ENCODE measurements around the gene ATP9B.

The ATP9B gene, protein sequence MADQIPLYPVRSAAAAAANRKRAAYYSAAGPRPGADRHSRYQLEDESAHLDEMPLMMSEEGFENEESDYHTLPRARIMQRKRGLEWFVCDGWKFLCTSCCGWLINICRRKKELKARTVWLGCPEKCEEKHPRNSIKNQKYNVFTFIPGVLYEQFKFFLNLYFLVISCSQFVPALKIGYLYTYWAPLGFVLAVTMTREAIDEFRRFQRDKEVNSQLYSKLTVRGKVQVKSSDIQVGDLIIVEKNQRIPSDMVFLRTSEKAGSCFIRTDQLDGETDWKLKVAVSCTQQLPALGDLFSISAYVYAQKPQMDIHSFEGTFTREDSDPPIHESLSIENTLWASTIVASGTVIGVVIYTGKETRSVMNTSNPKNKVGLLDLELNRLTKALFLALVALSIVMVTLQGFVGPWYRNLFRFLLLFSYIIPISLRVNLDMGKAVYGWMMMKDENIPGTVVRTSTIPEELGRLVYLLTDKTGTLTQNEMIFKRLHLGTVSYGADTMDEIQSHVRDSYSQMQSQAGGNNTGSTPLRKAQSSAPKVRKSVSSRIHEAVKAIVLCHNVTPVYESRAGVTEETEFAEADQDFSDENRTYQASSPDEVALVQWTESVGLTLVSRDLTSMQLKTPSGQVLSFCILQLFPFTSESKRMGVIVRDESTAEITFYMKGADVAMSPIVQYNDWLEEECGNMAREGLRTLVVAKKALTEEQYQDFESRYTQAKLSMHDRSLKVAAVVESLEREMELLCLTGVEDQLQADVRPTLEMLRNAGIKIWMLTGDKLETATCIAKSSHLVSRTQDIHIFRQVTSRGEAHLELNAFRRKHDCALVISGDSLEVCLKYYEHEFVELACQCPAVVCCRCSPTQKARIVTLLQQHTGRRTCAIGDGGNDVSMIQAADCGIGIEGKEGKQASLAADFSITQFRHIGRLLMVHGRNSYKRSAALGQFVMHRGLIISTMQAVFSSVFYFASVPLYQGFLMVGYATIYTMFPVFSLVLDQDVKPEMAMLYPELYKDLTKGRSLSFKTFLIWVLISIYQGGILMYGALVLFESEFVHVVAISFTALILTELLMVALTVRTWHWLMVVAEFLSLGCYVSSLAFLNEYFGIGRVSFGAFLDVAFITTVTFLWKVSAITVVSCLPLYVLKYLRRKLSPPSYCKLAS

DNA sequence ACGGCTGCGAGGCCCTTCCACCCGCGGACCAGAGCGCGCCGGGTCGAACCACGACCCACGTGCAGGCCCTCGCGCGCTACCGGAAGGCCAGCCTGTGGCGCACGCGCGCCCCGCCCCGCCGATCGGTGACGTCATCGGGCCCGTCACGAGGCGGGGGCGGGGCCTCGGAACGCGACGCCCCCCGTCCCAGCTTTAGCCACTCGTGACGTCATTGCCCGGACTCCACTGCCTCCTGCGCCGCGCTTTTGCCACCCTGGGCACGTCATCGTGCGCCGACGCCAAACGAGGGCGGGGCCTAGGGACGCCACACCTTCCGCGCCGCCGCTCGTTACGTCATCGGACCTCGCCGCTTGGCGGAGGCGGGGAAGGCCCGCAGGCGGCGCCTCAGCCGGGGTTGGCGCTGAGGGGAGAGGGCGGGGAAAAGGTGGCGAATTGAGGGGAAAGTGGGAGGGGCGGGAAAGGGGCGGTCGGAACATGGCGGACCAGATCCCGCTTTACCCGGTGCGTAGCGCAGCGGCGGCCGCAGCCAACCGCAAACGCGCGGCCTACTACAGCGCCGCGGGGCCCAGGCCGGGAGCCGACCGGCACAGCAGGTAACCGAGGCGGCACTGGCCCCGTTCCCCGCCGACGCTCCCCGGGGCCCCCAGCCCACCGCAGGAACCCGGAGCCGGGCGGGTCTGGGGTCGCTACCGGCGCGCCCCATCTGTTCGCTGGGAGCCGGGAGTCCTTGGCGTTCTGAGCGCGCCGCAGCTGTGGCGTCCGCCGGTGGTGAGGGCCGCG, at the start of gene ATP9B:
TSS of gene ATP9B (plus strand) at position 458 of the 780 bp plus-strand sequence. CDS start at position 475, 17 bp downstream.
- DNase-seq, result peak; percentile 99

DNA sequence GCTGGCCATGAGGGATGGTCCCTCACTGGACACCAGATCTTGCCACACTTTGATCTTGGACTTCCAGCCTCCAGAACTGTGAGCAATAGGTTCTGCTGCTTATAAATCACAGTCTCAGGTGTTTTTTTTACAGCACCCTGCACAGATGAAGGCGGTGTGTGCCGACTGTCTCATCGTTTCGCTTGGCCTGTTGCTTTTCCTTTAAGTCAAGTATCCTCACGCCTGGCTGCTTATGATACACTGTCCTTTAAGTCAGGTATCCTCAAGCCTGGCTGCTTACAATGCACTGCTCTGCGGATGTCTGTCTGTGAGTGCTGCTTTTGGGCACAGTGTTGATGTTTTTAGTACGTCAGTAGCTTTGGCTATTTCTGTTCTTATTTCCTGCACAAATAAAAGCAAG, 49.3 kb upstream of the ATP9B start:
- DNase-seq, result no peak

DNA sequence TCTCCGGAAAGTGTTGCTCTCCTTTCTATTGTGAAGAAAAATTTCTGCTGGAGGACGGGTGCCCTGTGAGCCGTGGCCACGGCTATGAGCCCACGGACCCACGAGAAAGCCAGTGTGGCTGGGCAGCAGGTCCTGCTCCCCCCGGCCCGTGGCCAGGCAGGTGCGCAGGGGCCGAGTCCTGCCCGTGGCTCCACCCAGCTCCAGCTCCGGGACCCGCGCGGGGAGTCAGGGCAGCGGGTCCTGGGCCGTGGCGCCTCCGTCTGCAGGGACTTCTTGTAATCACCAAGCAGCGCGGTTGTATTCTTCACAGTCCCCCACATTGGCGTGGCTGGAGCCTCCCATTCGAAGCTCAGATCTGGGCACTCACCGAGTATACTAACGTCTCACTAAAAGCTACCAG, 46.6 kb upstream of the ATP9B start:
- no peak for DNase-seq

DNA sequence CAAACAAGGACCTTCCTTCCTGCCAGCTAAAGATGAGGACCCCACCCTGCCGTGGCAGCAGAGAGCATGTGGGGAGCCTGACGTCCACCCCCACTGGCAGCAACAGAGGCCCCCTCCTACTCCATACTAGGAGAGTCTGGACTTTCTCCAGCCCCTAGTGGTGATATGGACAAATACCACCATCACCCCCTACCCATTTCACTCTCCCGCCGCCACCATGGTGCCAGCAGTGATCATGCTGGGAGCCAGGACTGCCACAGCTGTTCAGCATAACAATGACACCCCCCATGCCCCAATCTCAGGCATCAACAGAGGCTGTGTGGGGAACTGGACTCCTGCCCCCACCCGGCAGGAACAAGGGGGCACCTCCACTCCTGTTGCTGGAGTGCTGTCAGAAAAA, 42.7 kb upstream of the ATP9B start:
- DNase-seq, result no peak

DNA sequence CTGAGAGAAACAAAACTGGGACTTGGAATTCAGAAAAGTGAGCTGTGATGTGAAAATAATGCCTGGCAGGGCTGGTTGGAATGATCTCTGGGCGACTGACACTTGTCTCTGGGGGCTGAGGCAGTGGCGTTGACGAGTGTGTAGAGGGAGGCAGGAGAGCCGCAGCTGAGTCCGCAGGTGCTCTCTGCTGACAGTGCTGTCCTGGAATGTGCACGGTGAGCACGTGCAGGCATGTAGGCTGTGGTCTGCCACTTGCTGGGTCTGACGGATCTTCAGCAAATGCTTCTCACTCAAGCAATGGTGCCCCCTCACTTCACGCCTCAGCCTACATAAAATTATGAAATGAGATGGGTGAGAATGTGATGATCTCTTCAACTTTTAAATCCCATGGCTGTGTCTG, 38.5 kb upstream of the ATP9B start:
- no peak for DNase-seq

DNA sequence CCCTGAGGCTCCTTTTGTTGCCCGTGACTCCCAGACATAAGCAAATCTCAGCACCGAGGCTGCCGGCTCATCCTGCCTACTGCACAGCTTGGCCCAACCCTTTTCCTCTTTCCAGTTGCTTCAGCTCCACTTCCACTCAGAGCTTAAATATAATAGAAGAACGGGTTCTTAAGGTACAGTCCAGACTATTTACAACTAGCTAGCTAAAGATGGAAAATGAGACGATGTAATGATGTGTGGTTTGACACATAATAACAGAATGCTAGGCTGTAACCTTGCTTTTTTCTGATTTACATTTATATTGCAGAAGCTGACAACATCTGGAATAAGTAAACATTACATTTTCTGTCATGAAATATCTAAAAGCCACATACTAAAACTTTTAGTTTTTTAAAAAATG, 26.9 kb upstream of the ATP9B start:
- no peak for DNase-seq

DNA sequence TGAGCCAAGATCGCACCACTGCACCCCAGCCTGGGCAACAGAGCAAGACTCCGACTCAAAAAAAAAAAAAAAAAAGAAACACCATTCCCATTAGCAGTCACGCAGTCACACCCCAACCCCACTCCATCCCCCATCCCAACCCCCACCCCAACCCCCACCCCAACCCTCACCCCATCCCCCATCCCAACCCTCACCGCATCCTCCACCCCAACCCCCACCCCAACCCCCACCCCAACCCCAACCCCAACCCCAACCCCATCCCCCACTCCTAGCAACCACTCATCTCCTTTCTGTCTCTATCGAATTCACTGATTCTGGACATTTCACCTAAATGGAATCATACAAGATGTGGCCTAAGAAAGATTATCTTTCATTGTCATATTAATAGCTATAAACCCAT, 25.9 kb upstream of the ATP9B start:
- DNase-seq, result no peak

DNA sequence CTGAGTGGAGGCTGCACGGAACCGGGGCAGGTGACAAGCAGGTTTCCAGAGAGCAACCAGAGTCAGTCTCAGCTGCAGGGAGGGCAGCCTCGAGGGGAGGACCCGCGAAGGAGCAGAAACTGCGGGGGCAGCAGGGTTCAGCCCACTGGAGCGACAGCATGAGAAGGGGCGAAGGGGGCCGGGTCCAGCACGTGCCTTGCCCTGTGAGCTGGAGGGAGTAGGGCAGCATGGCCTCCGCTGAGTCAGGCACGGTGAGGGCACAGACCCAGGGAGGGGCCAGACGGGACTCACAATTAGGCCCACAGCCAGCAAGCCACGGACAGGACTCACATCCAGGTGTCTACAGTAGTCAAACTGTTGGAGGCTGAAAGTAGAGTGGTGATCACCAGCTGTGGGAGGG, 22.7 kb upstream of the ATP9B start:
- no peak for DNase-seq

DNA sequence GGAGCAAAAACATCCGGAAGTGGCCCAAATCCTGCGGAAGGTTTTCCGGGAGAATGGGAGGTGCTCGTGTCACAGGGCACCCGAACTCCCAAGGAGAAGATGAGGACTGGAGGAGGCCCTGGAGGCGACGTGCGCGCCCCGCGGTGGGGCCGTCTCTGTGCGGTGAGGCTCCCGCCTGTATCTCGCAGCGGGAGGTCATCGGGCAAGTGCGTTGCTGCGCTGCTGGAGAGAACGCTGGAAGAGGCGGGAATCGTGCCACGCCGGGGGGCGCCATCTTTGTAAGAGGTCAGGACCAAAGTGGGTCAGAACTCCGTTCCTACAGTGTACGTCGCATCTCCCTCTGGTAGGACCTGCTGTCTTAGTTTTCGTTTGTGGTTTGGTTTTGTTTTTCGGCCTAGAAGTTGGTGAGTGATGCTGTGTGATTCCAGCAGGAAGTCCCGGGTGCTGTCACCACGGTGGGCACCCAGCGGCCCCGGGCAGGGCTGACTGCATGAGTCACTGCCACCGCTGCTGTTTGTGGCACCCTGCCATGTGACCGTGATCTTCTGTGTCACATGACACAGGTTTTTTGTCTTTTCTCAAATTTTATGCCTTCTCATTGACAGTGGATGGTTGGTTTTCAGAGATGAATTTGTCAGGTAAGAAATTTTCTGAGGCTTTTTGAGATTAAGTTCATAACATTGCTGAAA, 21.5 kb upstream of the ATP9B start:
- peak; percentile 14 for DNase-seq

DNA sequence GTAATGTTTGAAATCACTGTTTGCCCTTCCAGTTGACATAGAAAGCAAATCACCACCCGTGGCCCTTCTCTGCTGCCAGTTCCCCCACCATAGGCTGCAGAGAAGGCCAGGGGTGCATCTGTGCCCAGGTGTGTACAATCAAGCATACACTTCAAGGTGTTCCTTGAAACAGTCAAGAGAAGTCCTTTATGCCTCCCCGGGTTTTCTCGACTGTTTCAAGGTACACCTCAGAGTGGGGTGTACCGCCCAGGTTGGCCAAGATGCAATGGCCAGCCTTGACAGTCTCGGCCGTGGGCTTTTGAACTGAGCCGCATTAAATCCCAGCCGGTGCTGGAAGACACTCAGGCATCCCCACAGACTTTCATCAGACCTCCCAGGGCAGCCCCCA, 21.0 kb upstream of the ATP9B start:
- no peak for DNase-seq

DNA sequence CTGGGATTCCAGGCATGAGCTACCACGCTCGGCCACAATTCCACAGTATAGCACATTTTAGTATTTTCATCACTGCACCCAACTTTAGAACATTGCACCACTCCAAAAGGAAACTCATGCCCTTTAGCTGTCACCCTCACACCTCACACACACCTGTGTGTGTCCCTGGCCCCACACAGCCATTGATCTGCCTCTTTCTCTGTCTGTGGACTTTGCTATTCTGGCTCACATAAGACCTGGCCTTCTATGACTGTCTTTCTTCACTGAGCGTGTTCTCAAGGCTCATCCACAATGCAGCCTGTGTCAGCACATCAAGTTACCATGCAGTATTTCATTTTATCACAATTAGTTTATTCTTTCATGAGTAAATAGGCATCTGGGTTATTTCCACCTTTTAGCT, 19.7 kb upstream of the ATP9B start:
- no peak for DNase-seq

DNA sequence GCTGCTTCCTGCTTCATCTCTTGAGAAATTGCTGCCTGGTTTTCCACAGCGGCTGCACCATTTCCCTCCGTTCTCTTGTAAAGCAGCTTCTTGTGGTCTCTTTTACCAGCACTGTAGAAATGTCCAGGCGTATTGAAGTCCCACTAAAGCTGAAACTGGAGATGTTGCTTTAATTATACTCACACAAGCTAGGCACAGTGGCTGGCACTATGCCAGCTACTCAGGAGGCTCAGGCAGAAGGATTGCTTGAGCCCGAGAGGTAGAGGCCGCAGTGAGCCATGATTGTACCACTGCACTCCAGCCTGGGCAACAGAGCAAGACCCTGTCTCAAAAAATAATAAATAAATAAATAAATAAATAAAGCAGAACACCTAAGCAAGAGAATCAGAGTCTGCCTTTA, 19.2 kb upstream of the ATP9B start:
- DNase-seq, result no peak

DNA sequence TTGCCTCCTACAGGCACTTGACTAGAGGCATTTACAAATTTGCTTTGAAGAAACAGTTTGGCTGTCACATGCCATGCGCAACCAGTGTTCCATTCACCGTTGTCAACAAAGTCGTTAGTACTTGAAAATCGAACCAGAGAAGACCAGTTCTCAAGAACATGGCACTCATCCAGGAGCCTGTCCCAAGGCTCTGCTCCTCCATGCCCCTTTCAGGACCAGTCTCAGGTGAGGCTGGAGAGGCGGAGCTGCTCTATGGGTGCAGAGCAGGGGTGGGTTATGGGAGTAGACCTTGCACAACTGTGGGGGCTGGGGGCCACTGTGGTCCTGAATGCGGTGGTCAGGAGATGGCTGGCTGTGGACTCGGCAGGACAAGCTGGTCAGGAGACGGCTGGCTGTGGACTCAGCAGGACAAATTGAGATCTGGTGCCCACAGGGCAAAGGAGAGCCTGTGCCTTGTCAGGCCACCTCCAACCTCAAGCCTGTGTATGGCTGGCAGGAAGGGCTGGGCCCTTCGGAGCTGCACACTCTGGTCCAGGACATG, 12.3 kb upstream of the ATP9B start:
- no peak for DNase-seq

DNA sequence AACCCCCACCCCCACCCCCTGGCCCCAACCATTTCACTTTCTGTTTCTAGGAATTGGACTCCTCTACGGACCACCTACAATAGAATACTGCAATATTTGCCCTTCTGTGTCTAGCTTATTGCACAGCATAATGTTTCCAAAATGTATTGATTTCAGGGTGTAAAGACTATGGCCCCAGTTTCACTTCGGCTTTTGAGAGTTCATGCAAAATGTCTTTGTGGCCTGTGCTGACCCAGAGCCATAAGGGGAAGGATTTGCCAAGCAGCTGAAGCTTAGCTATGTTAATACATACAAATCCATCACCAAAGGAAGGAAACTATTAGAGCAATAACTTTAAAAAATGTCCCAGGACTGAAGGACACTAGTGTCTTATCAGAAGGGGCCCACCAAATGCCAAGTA, 11.2 kb upstream of the ATP9B start:
- no peak for DNase-seq

DNA sequence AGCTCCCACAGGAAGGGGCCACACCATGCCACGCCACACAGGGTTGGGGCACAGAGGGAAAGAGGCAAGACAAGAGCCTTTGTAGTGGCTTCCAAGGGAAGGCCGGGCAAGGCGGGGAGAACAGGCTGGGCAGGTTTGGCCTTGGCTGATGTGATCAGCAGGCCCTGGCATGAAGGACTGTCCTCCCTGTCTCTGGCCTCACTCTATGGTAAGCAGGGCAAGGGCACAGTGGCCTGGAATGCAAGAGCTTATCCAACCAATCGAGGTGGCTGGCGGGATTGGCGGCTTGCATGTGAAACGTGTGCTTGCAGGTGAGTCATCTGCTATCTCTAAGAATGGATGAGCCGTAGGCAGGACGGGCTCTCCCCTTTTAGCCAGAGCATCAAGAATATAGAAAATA, 6.4 kb upstream of the ATP9B start:
- no peak for DNase-seq

DNA sequence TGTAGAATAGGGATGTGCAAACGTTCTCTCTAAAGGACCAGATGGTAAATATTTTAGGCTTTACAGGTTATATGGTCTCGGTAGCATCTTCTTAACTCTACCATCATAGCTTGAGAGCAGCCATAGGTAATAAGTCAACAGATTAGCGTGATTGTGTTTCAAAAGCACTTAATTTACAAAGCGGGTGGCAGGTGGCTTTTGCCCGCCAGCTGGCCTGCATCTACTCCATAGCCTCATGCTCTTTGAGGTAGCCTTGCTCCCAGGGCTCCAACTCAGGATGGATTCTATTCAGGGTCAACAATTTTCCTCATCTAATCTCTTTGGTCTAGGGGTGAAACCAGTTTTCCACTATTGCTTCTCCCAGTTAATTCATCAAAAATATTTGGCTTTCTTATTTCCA, 5.0 kb upstream of the ATP9B start:
- DNase-seq, result no peak

DNA sequence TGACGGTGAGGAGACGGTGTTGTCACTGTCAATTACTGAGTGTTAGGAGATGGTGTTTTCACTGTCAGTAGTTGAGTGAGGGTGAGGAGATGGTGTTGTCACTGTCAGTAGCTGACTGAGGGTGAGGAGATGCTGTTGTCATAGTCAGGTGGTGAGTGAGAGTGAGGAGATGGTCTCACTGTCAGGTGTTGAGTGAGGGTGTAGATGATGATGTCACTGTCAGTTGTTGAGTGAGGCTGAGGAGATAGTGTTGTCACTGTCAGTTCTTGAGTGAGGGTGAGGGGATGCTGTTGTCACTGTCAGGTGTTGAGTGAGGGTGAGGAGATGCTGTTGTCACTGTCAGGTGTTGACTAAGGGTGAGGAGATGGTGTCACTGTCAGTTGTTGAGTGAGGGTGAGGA, 3.4 kb upstream of the ATP9B start:
- no peak for DNase-seq

DNA sequence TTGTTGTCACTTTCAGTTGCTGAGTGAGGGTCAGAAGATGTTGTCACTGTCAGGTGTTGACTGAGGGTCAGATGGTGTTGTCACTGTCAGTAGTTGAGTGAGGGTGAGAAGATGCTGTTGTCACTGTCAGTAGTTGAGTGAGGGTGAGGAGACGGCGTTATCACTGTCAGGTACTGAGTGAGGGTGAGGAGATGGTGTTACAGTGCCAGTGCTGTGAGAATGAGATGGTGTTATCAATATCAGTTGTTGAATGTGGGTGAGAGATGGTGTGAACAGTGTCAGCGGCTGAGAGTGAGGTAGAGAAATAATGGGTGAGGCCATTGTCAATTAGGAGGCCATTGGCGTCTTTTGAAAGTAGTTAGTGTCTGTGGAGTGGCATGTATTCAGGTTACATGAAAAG, 1.6 kb upstream of the ATP9B start:
- no peak for DNase-seq

DNA sequence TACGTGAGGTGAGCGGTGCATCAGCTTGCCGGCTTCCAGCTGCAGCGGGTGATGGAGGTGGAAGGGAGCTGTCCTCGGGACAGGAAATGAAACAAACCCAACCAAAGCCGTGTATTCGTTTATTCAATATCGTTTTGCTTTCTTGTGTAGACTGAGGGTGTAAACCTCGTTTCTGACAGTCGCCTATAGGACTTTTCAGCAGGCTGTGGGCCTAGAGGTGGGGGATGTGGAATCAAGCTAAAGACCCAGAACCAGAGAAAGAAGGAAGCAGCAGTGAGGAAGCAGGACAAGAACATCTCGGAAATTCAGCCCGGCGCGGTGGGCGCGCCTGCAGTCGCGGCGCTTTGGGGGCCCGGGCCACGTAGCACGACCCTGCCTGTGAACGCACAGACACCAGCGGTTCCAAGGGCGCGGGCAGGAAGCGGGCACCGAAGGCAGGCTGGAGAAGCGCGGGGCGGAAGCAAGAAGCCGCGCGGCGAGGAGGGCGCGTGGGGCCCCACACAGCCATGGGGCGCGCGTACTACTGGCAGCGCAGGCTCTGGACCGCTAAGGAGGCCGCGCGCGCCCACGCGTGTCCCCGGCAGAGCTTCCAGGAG, 755 bp upstream of the ATP9B start:
- DNase-seq, result peak; percentile 26

DNA sequence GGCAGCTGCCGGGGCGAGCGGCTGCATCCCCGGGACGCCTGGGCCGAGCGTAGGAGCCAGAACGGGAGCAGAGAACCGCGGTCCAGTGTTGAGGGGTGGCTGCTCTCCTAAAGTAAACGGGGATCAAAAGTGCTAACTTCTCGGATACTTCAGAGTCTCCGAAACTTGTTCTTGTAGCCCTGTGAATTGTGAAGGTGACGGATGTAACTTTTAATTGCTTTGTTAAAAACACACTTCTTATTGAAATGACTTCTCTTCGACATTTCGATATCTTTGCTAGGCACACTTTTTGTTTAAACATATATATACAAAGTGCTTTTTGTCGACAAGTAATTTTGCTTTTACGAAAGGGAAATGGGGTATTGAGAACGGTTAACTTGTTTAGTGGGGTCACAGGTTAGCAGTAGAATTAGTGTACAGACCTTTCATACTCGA, 540 bp downstream of the ATP9B start:
- DNase-seq, result no peak

DNA sequence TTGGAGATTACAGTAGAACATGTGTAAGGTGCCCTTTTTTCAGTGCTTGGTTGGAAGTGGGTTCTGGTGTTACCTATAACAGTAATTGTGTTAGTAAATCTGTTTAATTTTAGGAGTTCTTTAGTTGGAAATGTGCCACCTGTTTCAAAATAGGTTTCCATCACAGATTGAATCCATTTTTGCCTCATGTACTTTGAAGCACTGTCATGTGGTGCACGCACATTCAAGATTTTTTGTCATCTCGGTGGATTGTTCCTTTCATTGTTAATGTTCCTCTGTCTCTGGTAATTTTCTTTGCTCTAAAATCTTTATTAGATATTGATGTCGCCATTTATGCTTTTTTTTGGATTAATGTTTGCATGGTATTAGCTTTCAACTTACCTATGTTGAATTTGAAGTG, 1.3 kb downstream of the ATP9B start:
- peak; percentile 4 for DNase-seq
